ENCODE results near the gene LRRIQ1.
A peak's percentile ranks its signal among the peaks of the same experiment; 100 is the strongest.

LRRIQ1 gene

DNA sequence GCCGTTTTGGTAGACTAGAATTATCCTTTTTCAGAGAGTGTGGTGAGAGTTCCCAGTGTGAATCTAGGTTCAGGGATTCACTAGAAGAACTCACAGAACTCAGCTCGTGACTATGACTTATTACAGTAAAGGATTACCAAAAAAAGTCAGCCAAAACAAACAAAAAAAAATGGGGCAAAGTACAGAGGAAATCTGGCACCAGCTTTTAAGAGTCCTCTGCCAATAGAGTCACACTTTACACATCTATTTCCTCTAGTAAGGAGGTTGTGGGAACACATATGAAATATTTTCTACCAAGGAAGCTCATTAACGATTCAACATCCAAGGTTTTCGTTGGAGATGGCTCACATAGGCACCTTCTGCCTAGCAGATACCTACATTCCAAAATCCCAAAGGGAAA, 28.3 kb upstream of the LRRIQ1 start:
- H3K36me3 ChIP-seq (ENCODE audit: insufficient read depth, low read depth, low read length), result no peaks in the 10 kb centered on the region
- H3K27ac ChIP-seq (ENCODE audit: low read length), result no peak overlapping the region
- H3K9me3 ChIP-seq (ENCODE audit: insufficient read depth, low read depth, low read length), result no peaks in the 10 kb centered on the region
- no peak overlapping the region for H3K9ac ChIP-seq (ENCODE audit: low read depth, low read length)
- H3K4me3 ChIP-seq (ENCODE audit: low read length), result no peak overlapping the region
- H3K4me1 ChIP-seq (ENCODE audit: insufficient read depth, low read length), result peaks cover 7% of the 10 kb centered on the region; the same call in 1 of the 2 replicates
- no peaks in the 10 kb centered on the region for H3K27me3 ChIP-seq (ENCODE audit: insufficient read depth, low read length)

DNA sequence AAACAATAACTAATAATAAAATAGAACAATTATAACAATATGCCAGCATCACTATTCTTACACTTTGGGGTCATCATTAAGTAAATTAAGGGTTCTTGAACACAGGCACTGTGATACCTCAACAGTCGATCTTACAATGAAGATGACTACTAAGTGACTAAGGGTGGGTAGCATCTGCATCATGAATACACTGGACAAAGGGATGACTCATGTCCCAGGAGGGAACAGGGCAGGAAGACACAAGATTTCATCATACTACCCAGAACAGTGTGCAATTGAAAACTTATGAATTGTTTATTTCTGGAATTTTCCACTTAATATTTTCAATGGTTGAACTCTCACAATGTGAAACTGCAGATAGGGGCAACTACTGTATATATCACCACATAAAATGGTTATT, 19.7 kb upstream of the LRRIQ1 start:
- Histone ChIP-seq H3K4me1 (ENCODE audit: insufficient read depth, low read length) (no peaks in the 10 kb centered on the region), H3K9me3 (ENCODE audit: insufficient read depth, low read depth, low read length) (no peaks in the 10 kb centered on the region), H3K4me3 (ENCODE audit: low read length) (no peak overlapping the region), H3K36me3 (ENCODE audit: insufficient read depth, low read depth, low read length) (no peaks in the 10 kb centered on the region), H3K9ac (ENCODE audit: low read depth, low read length) (no peak overlapping the region), H3K27ac (ENCODE audit: low read length) (no peak overlapping the region), H3K27me3 (ENCODE audit: insufficient read depth, low read length) (no peaks in the 10 kb centered on the region)

DNA sequence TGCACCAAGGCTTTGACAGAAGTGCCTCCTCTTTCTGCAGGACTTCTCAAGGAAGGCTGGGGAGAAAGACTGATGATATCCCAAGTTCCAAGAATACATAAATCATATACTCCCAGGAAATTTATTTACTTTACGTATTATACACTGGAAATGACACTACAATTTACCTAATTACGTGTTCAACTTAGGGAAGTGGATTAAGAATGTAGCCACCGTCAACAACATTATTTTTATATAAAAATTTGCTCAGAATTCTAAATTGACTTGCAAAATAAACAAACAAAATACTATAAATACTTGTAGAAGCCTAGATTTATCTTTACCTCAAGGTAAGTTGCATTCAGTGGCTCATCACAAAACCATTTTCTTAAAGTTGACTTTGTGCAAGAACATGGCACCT, 19.0 kb upstream of the LRRIQ1 start:
- no peak overlapping the region for H3K27ac ChIP-seq (ENCODE audit: low read length)
- no peaks in the 10 kb centered on the region for H3K36me3 ChIP-seq (ENCODE audit: insufficient read depth, low read depth, low read length)
- no peak overlapping the region for H3K4me3 ChIP-seq (ENCODE audit: low read length)
- H3K27me3 ChIP-seq (ENCODE audit: insufficient read depth, low read length), result no peaks in the 10 kb centered on the region
- no peak overlapping the region for H3K9ac ChIP-seq (ENCODE audit: low read depth, low read length)
- H3K9me3 ChIP-seq (ENCODE audit: insufficient read depth, low read depth, low read length), result no peaks in the 10 kb centered on the region
- no peaks in the 10 kb centered on the region for H3K4me1 ChIP-seq (ENCODE audit: insufficient read depth, low read length)

DNA sequence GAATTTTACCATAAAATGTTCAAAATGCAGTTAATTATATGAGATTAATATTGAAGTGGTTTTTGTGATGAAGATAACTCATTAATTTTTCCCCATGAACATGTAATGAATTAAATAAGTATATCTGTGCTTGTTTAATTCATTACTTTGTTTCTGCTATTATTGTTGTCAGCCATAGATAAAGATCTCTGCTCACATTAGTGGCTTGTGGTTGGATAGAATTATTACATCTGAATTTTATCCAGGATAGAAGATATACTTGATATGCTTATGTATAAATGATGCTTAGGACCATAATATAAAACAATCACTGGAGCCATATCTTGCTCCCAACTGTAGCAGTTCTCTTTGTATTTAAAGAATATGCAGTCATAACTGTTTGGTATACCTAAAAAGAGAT, 18.5 kb upstream of the LRRIQ1 start:
- Histone ChIP-seq H3K4me1 (ENCODE audit: insufficient read depth, low read length) (no peaks in the 10 kb centered on the region; the same call in 1 of the 2 replicates), H3K9ac (ENCODE audit: low read depth, low read length) (no peak overlapping the region), H3K27ac (ENCODE audit: low read length) (no peak overlapping the region), H3K4me3 (ENCODE audit: low read length) (no peak overlapping the region), H3K9me3 (ENCODE audit: insufficient read depth, low read depth, low read length) (no peaks in the 10 kb centered on the region), H3K36me3 (ENCODE audit: insufficient read depth, low read depth, low read length) (no peaks in the 10 kb centered on the region), H3K27me3 (ENCODE audit: insufficient read depth, low read length) (no peaks in the 10 kb centered on the region)

DNA sequence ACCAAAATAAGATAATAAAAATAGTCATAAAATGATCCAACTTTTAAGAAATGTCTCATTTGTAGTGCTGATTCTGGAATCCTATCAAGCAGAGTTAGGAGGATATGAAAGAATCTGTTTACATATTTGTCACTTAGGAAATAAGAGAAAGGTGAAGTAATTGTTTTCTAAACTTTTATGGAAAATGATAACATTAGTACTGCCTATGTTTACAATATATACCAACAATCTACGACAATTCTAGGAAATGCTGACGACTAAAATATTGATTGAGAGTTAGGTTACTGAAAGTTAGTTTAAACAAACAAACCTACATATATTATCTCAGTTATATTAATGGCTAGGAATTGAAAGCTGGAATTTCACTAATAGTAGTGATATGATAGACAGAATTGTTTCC, 18.1 kb upstream of the LRRIQ1 start:
- Histone ChIP-seq H3K4me3 (ENCODE audit: low read length) (no peak overlapping the region), H3K36me3 (ENCODE audit: insufficient read depth, low read depth, low read length) (no peaks in the 10 kb centered on the region)

DNA sequence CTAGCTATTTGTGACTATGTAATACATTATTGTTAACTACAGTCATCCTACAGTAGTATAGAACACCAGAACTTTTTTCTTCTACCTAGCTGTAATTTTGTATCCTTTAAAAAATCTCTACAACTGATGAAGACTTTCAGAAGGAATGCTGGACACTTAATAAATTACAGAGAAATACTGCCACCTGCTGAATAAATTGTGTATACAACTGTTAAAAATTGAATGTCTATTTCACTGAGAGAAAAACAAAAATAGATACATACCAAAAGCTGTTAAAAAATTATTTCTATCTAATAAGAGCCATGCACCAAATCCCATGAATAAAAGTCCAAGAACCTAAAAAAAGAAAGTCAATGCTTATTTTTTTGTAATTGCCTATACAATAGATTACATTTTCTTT, 6.7 kb upstream of the LRRIQ1 start:
- Histone ChIP-seq H3K4me1 (ENCODE audit: insufficient read depth, low read length) (no peaks in the 10 kb centered on the region), H3K36me3 (ENCODE audit: insufficient read depth, low read depth, low read length) (no peaks in the 10 kb centered on the region), H3K4me3 (ENCODE audit: low read length) (no peak overlapping the region), H3K27me3 (ENCODE audit: insufficient read depth, low read length) (no peaks in the 10 kb centered on the region; the same call in 1 of the 2 replicates), H3K9me3 (ENCODE audit: insufficient read depth, low read depth, low read length) (no peaks in the 10 kb centered on the region), H3K9ac (ENCODE audit: low read depth, low read length) (no peak overlapping the region), H3K27ac (ENCODE audit: low read length) (no peak overlapping the region)

More for the DNA sequence above, 18.1 kb upstream of the LRRIQ1 start:
- Histone ChIP-seq H3K9ac (ENCODE audit: low read depth, low read length) (no peak overlapping the region), H3K9me3 (ENCODE audit: insufficient read depth, low read depth, low read length) (no peaks in the 10 kb centered on the region), H3K4me1 (ENCODE audit: insufficient read depth, low read length) (no peaks in the 10 kb centered on the region; the same call in 1 of the 2 replicates), H3K27me3 (ENCODE audit: insufficient read depth, low read length) (no peaks in the 10 kb centered on the region), H3K27ac (ENCODE audit: low read length) (no peak overlapping the region)

DNA sequence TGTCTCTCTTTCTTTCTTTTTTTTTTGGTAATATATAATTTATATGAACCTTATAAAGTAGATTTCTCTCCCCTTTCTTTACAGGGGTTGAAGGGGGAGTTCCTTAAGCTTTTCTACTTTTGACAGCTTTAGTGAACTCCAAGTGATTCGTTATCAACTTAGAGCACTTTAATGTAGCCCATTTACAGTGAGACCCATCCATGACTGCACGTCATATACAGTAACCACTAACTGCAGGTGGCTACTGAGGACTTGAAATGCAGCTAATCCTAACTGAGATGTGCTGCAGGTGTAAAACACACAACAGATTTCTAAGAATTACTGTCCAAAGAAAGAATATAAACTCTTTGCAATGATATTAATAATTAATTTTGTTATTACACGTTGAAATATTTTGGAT, 582 bp downstream of the LRRIQ1 start:
- Histone ChIP-seq H3K36me3 (ENCODE audit: insufficient read depth, low read depth, low read length) (no peaks in the 10 kb centered on the region), H3K27me3 (ENCODE audit: insufficient read depth, low read length) (no peaks in the 10 kb centered on the region; the same call in 1 of the 2 replicates), H3K27ac (ENCODE audit: low read length) (no peak overlapping the region), H3K4me1 (ENCODE audit: insufficient read depth, low read length) (peaks cover 3% of the 10 kb centered on the region; the same call in 1 of the 2 replicates), H3K9ac (ENCODE audit: low read depth, low read length) (peak overlapping the region; percentile 75; the same call in 1 of the 2 replicates), H3K4me3 (ENCODE audit: low read length) (peak overlapping the region; percentile 84), H3K9me3 (ENCODE audit: insufficient read depth, low read depth, low read length) (no peaks in the 10 kb centered on the region)

DNA sequence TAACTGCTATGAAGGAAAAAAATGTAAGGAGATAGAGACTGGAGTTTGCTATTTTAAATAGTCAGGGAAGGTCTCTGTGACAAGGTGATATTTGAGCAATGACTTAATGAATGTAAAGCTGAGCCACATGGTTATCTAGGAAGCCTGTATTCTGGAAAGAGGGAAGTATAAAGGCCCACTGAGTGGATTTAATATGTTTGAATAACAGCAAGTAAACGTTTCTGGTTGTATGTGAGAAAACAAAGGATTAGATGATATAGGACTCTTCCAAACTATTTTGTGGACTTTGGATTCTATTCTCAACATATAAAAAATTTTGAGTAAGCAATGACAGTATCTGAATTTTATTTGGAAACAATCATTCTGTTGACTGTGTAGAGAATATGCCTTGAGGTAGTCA, 5.2 kb downstream of the LRRIQ1 start:
- H3K4me3 ChIP-seq (ENCODE audit: low read length), result no peak overlapping the region
- H3K36me3 ChIP-seq (ENCODE audit: insufficient read depth, low read depth, low read length), result no peaks in the 10 kb centered on the region
- H3K9me3 ChIP-seq (ENCODE audit: insufficient read depth, low read depth, low read length), result no peaks in the 10 kb centered on the region
- H3K27me3 ChIP-seq (ENCODE audit: insufficient read depth, low read length), result no peaks in the 10 kb centered on the region
- H3K27ac ChIP-seq (ENCODE audit: low read length), result no peak overlapping the region
- H3K4me1 ChIP-seq (ENCODE audit: insufficient read depth, low read length), result peaks cover 3% of the 10 kb centered on the region; the same call in 1 of the 2 replicates
- H3K9ac ChIP-seq (ENCODE audit: low read depth, low read length), result no peak overlapping the region

DNA sequence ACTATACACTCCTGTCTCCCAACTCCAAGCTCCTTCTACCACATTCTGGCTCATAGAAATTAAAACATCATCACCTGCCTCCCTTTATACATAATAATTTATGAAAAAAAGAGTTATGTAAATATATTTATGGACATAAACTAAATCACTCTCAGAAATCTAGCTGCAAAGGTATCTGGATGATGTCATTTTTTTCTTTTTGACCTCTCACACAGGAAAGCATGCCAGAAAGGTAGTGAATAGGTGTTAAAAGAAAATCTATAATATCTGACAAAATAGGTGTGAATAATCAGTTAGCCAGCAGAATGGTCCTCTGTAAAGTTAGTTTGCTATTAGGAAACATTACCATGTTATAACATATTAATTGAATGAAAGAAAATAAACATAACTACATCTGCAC, 7.7 kb downstream of the LRRIQ1 start:
- Histone ChIP-seq H3K36me3 (ENCODE audit: insufficient read depth, low read depth, low read length) (no peaks in the 10 kb centered on the region), H3K9ac (ENCODE audit: low read depth, low read length) (no peak overlapping the region), H3K27me3 (ENCODE audit: insufficient read depth, low read length) (no peaks in the 10 kb centered on the region), H3K4me1 (ENCODE audit: insufficient read depth, low read length) (no peaks in the 10 kb centered on the region), H3K9me3 (ENCODE audit: insufficient read depth, low read depth, low read length) (no peaks in the 10 kb centered on the region), H3K4me3 (ENCODE audit: low read length) (no peak overlapping the region), H3K27ac (ENCODE audit: low read length) (no peak overlapping the region)

DNA sequence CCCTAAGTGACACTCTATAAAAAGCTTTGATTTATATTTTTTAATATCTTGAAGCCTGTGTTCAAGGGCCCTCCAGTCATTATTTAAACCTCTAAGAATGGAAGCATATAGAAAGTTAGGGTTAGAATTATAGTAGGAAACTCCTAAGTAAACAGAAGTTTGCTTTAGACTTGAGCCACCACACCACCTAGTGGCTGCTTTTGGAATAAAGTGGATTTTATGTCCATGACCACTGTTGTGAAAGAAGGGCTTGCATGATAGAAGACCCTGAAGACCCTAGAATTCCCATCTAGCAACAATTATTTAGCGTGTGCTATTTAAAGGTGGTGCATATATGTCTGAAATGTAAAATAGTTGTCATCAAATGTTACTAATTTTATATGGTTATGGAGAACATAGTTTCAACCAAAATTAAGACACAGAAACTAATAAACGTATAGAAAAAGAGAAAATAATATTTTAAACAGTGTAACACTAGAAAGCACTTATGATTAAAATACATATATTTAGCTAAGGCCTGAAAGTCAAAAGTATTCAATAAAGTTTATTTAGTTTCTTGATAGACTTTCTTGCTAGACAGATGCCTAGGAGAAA, 21.3 kb downstream of the LRRIQ1 start:
- Histone ChIP-seq H3K4me3 (ENCODE audit: low read length) (no peak overlapping the region), H3K36me3 (ENCODE audit: insufficient read depth, low read depth, low read length) (no peaks in the 10 kb centered on the region), H3K27me3 (ENCODE audit: insufficient read depth, low read length) (no peaks in the 10 kb centered on the region), H3K9me3 (ENCODE audit: insufficient read depth, low read depth, low read length) (no peaks in the 10 kb centered on the region), H3K4me1 (ENCODE audit: insufficient read depth, low read length) (no peaks in the 10 kb centered on the region), H3K27ac (ENCODE audit: low read length) (no peak overlapping the region), H3K9ac (ENCODE audit: low read depth, low read length) (no peak overlapping the region)

DNA sequence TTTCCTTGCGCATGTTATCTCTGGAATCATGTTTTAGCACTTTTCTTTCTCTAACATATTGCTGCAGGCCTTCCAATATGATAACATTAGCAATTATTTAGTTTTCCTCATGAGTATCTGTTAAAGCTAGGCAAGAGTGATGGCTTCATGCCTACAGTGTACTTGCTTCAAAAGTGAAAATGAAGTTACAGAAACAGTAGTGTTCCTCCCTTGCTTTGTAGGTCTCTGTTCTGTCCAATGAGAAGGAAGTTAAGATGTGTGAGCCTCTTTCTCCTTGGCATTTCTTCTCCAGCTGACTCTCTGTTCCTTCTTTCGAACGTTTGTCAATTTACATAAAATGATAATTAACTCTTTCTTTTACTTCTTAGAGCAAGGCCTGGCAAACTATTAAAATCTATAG, 22.2 kb downstream of the LRRIQ1 start:
- no peaks in the 10 kb centered on the region for H3K36me3 ChIP-seq (ENCODE audit: insufficient read depth, low read depth, low read length)
- H3K4me1 ChIP-seq (ENCODE audit: insufficient read depth, low read length), result no peaks in the 10 kb centered on the region
- H3K9me3 ChIP-seq (ENCODE audit: insufficient read depth, low read depth, low read length), result no peaks in the 10 kb centered on the region
- H3K9ac ChIP-seq (ENCODE audit: low read depth, low read length), result no peak overlapping the region
- H3K27ac ChIP-seq (ENCODE audit: low read length), result no peak overlapping the region
- H3K4me3 ChIP-seq (ENCODE audit: low read length), result no peak overlapping the region
- H3K27me3 ChIP-seq (ENCODE audit: insufficient read depth, low read length), result no peaks in the 10 kb centered on the region

DNA sequence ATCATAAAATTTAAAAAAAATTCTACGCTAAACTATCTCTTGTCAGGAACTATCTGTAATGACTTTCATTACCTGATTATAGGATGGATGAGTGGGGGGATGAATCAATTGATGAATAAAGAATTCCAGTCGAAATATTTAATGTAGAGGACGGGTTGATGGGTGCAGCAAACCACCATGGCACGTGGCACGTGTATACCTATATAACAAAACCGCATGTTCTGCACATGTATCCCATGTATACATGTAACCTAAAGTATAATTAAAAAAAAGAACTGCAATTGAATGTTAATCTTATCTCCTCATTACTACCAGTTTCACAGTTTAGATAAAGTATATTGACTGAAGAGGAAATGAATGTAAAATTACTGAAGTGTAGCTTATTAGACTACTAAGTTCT, 23.4 kb downstream of the LRRIQ1 start:
- Histone ChIP-seq H3K4me3 (ENCODE audit: low read length) (no peak overlapping the region), H3K4me1 (ENCODE audit: insufficient read depth, low read length) (no peaks in the 10 kb centered on the region), H3K27ac (ENCODE audit: low read length) (no peak overlapping the region), H3K9me3 (ENCODE audit: insufficient read depth, low read depth, low read length) (no peaks in the 10 kb centered on the region), H3K27me3 (ENCODE audit: insufficient read depth, low read length) (no peaks in the 10 kb centered on the region), H3K36me3 (ENCODE audit: insufficient read depth, low read depth, low read length) (no peaks in the 10 kb centered on the region), H3K9ac (ENCODE audit: low read depth, low read length) (no peak overlapping the region)
